HepG2 (cell line): ENCODE results near the gene HAPLN3. TPM values are rescaled to one million over a fixed set of nuclear protein-coding genes. Genes with fewer than 3 reads are reported as not detected.

ENCODE experiments used
- ATAC-seq: fragments of 200-7000 bp; cut with Tn5 transposase; 3 replicates; pipeline ENCODE4 v1.9.1; 2020; ENCODE audit warnings: mild to moderate bottlenecking, moderate library complexity
- BruUV-seq: library from RNA; stranded (reverse); fragments of 400-500 nt; replicated peaks from 2 replicates; lab custom pipeline; 2021; lab: Mats Ljungman, UMichigan
- CTCF ChIA-PET: fragments of 300-600 bp; formaldehyde crosslinking; extraction: SDS; loops from one replicate; lab custom pipeline; 2021; ENCODE audit warnings: low total read pairs, inconsistent platforms, low intra/inter-chr PET ratio; lab: Yijun Ruan, JAX
- POLR2A ChIA-PET: fragments of 350-600 bp; sonication (Branson Sonifier 250); formaldehyde crosslinking; loops from one replicate; lab custom pipeline; 2020; ENCODE audit warnings: antibody characterized with exemption, inconsistent platforms; lab: Yijun Ruan, JAX
- DNase-seq: peaks from one replicate; pipeline ENCODE4 v3.0.0-alpha.2; 2015; ENCODE audit warnings: low spot score
- FAIRE-seq: peaks from 3 replicates; lab custom pipeline; 2011; peaks lifted over from hg19 to GRCh38; lab: Jason Lieb, UNC
- H2AFZ ChIP-seq: one replicate; pipeline ENCODE4 v1.6.1; 2011; ENCODE audit warnings: low read length, inconsistent platforms
- H3K27ac ChIP-seq: fragments of 300-600 bp; 3 replicates; pipeline ENCODE4 v1.8.0; 2011; ENCODE audit warnings: mixed run types, mild to moderate bottlenecking, mixed read lengths, low read length, inconsistent platforms; ENCODE audit not compliant: insufficient read depth; ENCODE audit errors: extremely low read length
- H3K27me3 ChIP-seq, 2 experiments: fragments of 200-600 bp in 1 of 2; 2 replicates in 1 of 2; 3 replicates in 1 of 2; pipeline versions ENCODE4 v1.6.0 to v1.8.0; 2011; ENCODE audit warnings: low read length in 2 of 2, mild to moderate bottlenecking in 2 of 2, moderate library complexity in 2 of 2, inconsistent platforms in 1 of 2; ENCODE audit not compliant: insufficient read depth in 2 of 2, control insufficient read depth in 1 of 2
- H3K36me3 ChIP-seq, 2 experiments: fragments of 200-600 bp in 1 of 2; replicated peaks in 1 of 2; 2 replicates in 1 of 2; 3 replicates in 1 of 2; pipeline versions ENCODE4 v1.5.1 to v1.8.0; 2011; ENCODE audit warnings: low read length in 2 of 2, inconsistent platforms in 1 of 2; ENCODE audit not compliant: insufficient read depth in 2 of 2, control insufficient read depth in 1 of 2
- H3K4me1 ChIP-seq: 2 replicates; pipeline ENCODE4 v1.5.1; 2012; ENCODE audit warnings: low read length, inconsistent platforms; ENCODE audit not compliant: insufficient read depth
- H3K4me2 ChIP-seq: 2 replicates; pipeline ENCODE4 v1.6.0; 2011; ENCODE audit warnings: low read depth, low read length, inconsistent platforms
- H3K4me3 ChIP-seq, 3 experiments: fragments of 200-600 bp in 1 of 3; sonication (generic), shearing (Covaris generic) in 1 of 3; replicated peaks in 1 of 3; 2 replicates each; pipeline ENCODE4 v1.5.1; 2011 to 2016; ENCODE audit warnings: low read length in 3 of 3, inconsistent platforms in 2 of 3, low read depth in 2 of 3, mild to moderate bottlenecking in 2 of 3, control low read depth in 1 of 3, mixed read lengths in 1 of 3; ENCODE audit not compliant: insufficient read depth in 1 of 3
- H3K79me2 ChIP-seq: one replicate; pipeline ENCODE4 v1.6.1; 2011; ENCODE audit warnings: low read length, inconsistent platforms; ENCODE audit not compliant: insufficient read depth
- H3K9ac ChIP-seq: 2 replicates; pipeline ENCODE4 v1.6.0; 2011; ENCODE audit warnings: mild to moderate bottlenecking, low read depth, low read length, inconsistent platforms; ENCODE audit not compliant: insufficient read depth
- H3K9me3 ChIP-seq: 2 replicates; pipeline ENCODE4 v1.5.1; 2012; ENCODE audit warnings: mild to moderate bottlenecking, low read length
- H4K20me1 ChIP-seq: 2 replicates; pipeline ENCODE4 v1.6.0; 2011; ENCODE audit warnings: inconsistent platforms, mild to moderate bottlenecking, low read length, moderate library complexity; ENCODE audit not compliant: insufficient read depth
- ARID4A ChIP-seq: sonication (generic); formaldehyde crosslinking; IDR thresholded peaks from 2 replicates; pipeline ENCODE4 v1.5.0; 2020; ENCODE audit warnings: mild to moderate bottlenecking, missing genetic modification reagents, borderline replicate concordance
- CENPX ChIP-seq: sonication (generic); formaldehyde crosslinking; IDR thresholded peaks from 2 replicates; pipeline ENCODE4 v1.9.0; 2021; ENCODE audit warnings: mild to moderate bottlenecking, missing genetic modification reagents, moderate library complexity
- DDIT3 ChIP-seq: sonication (generic); formaldehyde crosslinking; IDR thresholded peaks from 2 replicates; pipeline ENCODE4 v1.4.0; 2020; ENCODE audit warnings: mild to moderate bottlenecking, missing genetic modification reagents
- HINFP ChIP-seq: sonication (generic); formaldehyde crosslinking; IDR thresholded peaks from 2 replicates; pipeline ENCODE4 v1.4.0; 2020; ENCODE audit warnings: low read depth, mild to moderate bottlenecking, missing genetic modification reagents
- LCORL ChIP-seq, 2 experiments: fragments of 450-650 bp in 1 of 2; sonication (generic) in 1 of 2; formaldehyde crosslinking in 1 of 2; IDR thresholded peaks; 2 replicates each; pipeline versions ENCODE4 v1.5.0 to v1.6.1; 2017 to 2020; ENCODE audit warnings: antibody characterized with exemption in 1 of 2, missing genetic modification reagents in 1 of 2
- NFYC ChIP-seq: IDR thresholded peaks from 2 replicates; pipeline ENCODE4 v1.6.1; 2016; ENCODE audit warnings: missing genetic modification reagents, missing compliant biosample characterization
- PCBP2 ChIP-seq: fragments of 200-400 bp; formaldehyde crosslinking; optimal IDR thresholded peaks from 2 replicates; pipeline ENCODE3; 2018; ENCODE audit warnings: low read length, low read depth; ENCODE audit not compliant: poor library complexity, severe bottlenecking
- ZFP41 ChIP-seq: sonication (generic); formaldehyde crosslinking; IDR thresholded peaks from 2 replicates; pipeline ENCODE4 v1.4.0; 2020; ENCODE audit warnings: mild to moderate bottlenecking, missing genetic modification reagents, borderline replicate concordance
- ZNF367 ChIP-seq: sonication (generic); formaldehyde crosslinking; IDR thresholded peaks from 2 replicates; pipeline ENCODE4 v1.4.0; 2020; ENCODE audit warnings: missing genetic modification reagents, borderline replicate concordance
- ZNF556 ChIP-seq: sonication (generic); formaldehyde crosslinking; IDR thresholded peaks from 2 replicates; pipeline ENCODE4 v1.4.0; 2020; ENCODE audit warnings: mild to moderate bottlenecking, missing genetic modification reagents, borderline replicate concordance
- ZNF777 ChIP-seq: sonication (generic); formaldehyde crosslinking; IDR thresholded peaks from 2 replicates; pipeline ENCODE4 v1.4.0; 2020; ENCODE audit warnings: missing genetic modification reagents
- ZNF792 ChIP-seq: IDR thresholded peaks from 2 replicates; pipeline ENCODE4 v1.6.1; 2016
- ZSCAN31 ChIP-seq: sonication (generic); formaldehyde crosslinking; IDR thresholded peaks from 2 replicates; pipeline ENCODE4 v1.5.0; 2020; ENCODE audit warnings: low read depth, mild to moderate bottlenecking, missing genetic modification reagents
- WGBS: methylation state at CpG from one replicate; pipeline ENCODE4 v1.1.6; 2017; ENCODE audit warnings: low lambda C conversion rate; 5-methylcytosine and 5-hydroxymethylcytosine counted together
- in situ Hi-C: cut with HindIII; loops from 2 replicates; pipeline ENCODE4 v1.10.0; 2017; ENCODE audit warnings: low pct_unique_long_range_greater_than_20kb; ENCODE audit not compliant: extremely low pct_ligation_motif_present
- intact Hi-C: fragments of 100-400 bp; cut with micrococcal nuclease; formaldehyde crosslinking; loops from one replicate; pipeline ENCODE4 v1.10.0; 2022; ENCODE audit not compliant: unreplicated experiment
- polyA plus RNA-seq, 8 experiments: library from polyadenylated mRNA; depleted of rRNA in 3 of 8; stranded (reverse) in 7 of 8; unstranded in 1 of 8; fragments of >200 nt; fragmentation: Illumina TruSeq in 4 of 8; extraction: Trizol in 4 of 8; gene quantifications; 2 replicates each; pipeline versions ENCODE4 v1.2.1 to v1.2.3, GENCODE V29; 2011 to 2016; ENCODE audit warnings: low read depth in 4 of 8, missing spikeins in 1 of 8, mixed read lengths in 1 of 8; ENCODE audit not compliant: insufficient read depth in 1 of 8
- total RNA-seq, 5 experiments: library from RNA; depleted of rRNA; stranded (reverse); fragments of >200 nt; fragmentation: Illumina TruSeq; extraction: Trizol; gene quantifications; 2 replicates each; pipeline ENCODE4 v1.2.3, GENCODE V29; 2016; ENCODE audit warnings: low read depth in 1 of 5
- TF ChIP-seq, protein P1 (sequence below): sonication (generic); formaldehyde crosslinking; IDR thresholded peaks from 2 replicates; pipeline ENCODE4 v1.4.0; 2020; ENCODE audit warnings: mild to moderate bottlenecking, low read depth, missing genetic modification reagents

HAPLN3 gene
- total and polyA plus RNA-seq, 2 of the 13 experiments (the other 11 are each of a cell fraction or from before 2014, with no cell fraction given): 0.09 TPM; not detected in 1

DNA sequence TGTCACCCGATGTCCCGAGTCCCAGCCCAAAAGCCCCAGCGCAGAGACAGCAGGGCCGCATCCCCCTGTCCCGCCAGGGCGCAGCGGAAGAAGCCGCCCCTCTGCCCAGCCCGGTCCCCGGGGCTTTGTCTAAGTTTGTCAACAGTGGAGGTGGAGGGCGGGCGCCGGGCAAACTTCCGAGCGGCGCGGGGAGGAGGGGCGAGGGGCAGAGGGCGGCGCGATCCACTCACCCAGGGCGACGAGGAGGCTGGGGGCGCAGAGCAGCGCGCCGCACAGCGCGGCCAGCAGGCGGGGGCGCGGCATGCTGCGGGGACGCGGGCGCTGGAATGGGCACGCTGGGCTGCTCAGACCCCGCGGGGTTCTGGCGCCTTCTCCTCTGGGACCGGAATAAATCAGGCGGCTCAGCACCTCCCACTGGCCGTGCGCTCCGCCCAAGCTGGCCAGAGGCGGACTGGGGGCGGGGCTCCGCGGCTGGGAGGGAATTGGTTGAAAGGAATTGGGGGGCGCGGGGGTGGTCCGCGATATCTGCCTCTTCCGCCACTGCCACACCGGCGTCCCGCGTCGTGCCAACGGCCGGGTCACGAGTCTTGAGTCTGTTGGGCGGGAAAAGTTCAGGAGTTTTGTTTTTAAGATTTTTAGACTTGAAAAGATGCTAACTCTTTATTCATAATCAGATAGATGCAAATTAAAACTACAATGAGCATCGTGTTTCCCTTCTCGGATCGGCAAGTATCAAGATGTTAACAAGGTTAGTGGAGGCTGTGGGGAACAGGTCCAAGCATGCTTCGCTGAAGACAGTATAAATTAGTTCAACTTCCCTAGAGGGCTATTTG is 17.9 kb upstream of the HAPLN3 start, which contains the start of gene MFGE8:
TSS of gene MFGE8 (minus strand) at position 363 of the 833 bp plus-strand sequence. CDS start at position 303, 60 bp downstream.
- BruUV-seq: no TSS peak
- no peak within 1 kb of the TSS for H2AFZ ChIP-seq
- H3K9ac ChIP-seq: peak within 1 kb of the TSS; percentile 25
- WGBS: 5% methylated on average over 17 of the region's 67 CpGs
- peak within 1 kb of the TSS; percentile 74 for H3K4me2 ChIP-seq
- H3K79me2 ChIP-seq: no peaks in the 10 kb centered on the region
- in situ Hi-C loops: no loop called here
- no peaks in the 10 kb centered on the region for H4K20me1 ChIP-seq
- no peak for FAIRE-seq
- ChIA-PET CTCF (interaction anchor here (1.3 kb wide), 1 partner anchor 9 kb away, joined by 4 read pairs; no protein-coding TSS in a partner anchor), POLR2A (no interaction called here)
- H3K4me3 ChIP-seq: peak within 1 kb of the TSS; percentile 46 to 76 (median 69)
- no peaks in the 10 kb centered on the region for H3K27me3 ChIP-seq
- peak; percentile 92 for ATAC-seq
- peaks cover 18% of the 10 kb centered on the region for H3K4me1 ChIP-seq
- H3K36me3 ChIP-seq: no peaks in the 10 kb centered on the region
- peak; percentile 31 for DNase-seq
- no peak within 1 kb of the TSS for H3K27ac ChIP-seq
- intact Hi-C loops: no loop called here
- no peaks in the 10 kb centered on the region for H3K9me3 ChIP-seq
- TF ChIP-seq ZNF367 (CRISPR knock-in tag) (no peak), CENPX (no peak), NFYC (CRISPR knock-in tag) (no peak), HINFP (CRISPR knock-in tag) (no peak), ZNF556 (no peak), DDIT3 (CRISPR knock-in tag) (no peak), ARID4A (CRISPR knock-in tag) (peak; percentile 67), ZFP41 (CRISPR knock-in tag) (no peak), ZNF777 (CRISPR knock-in tag) (no peak), LCORL (IDR thresholded peaks at IDR 0.05) (no peak), LCORL (CRISPR knock-in tag; IDR thresholded peaks at IDR 0.05) (peak; percentile 46; the same call in 1 of the 2 replicates), ZSCAN31 (CRISPR knock-in tag) (peak; percentile 51; the same call in 1 of the 2 replicates), PCBP2 (no peak), ZNF792 (0 out of 2 replicates have a peak, but pooled peaks have one; percentile 32)
- TF ChIP-seq, protein P1, sequence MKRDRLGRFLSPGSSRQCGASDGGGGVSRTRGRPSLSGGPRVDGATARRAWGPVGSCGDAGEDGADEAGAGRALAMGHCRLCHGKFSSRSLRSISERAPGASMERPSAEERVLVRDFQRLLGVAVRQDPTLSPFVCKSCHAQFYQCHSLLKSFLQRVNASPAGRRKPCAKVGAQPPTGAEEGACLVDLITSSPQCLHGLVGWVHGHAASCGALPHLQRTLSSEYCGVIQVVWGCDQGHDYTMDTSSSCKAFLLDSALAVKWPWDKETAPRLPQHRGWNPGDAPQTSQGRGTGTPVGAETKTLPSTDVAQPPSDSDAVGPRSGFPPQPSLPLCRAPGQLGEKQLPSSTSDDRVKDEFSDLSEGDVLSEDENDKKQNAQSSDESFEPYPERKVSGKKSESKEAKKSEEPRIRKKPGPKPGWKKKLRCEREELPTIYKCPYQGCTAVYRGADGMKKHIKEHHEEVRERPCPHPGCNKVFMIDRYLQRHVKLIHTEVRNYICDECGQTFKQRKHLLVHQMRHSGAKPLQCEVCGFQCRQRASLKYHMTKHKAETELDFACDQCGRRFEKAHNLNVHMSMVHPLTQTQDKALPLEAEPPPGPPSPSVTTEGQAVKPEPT (CRISPR knock-in tag): 0 out of 2 replicates have a peak, but pooled peaks have one; percentile 40
